Gastroesophageal sphincter (tissue), 3 donors: ENCODE results near the gene SLC9A8.

Source experiments
- CTCF ChIP-seq, 4 experiments: fragments of 200-600 bp in 2 of 4; fragments of 450-650 bp in 2 of 4; sonication (generic) in 1 of 4; IDR thresholded peaks; one replicate each; pipeline ENCODE4 v1.5.1; 2017 to 2019; ENCODE audit warnings: antibody characterized with exemption in 4 of 4, mild to moderate bottlenecking in 2 of 4, moderate library complexity in 2 of 4
- EP300 ChIP-seq: sonication (generic); formaldehyde crosslinking; IDR thresholded peaks from one replicate; pipeline ENCODE4 v1.6.1; 2017; ENCODE audit warnings: antibody characterized with exemption, mild to moderate bottlenecking
- POLR2AphosphoS5 ChIP-seq: sonication (generic); formaldehyde crosslinking; IDR thresholded peaks from one replicate; pipeline ENCODE4 v1.6.1; 2017; ENCODE audit warnings: antibody characterized with exemption

- TF ChIP-seq CTCF (IDR thresholded peaks at IDR 0.05) (no peak), EP300 (no peak), POLR2AphosphoS5 (no peak)
These were observed 18.1 kb upstream of the SLC9A8 start for GRCh38 chr20:49794336-49795134.
